Esophagus squamous epithelium (tissue), 4 donors: ENCODE data around the gene CDAN1.

Experiments
- CTCF ChIP-seq, 6 experiments: fragments of 450-650 bp in 4 of 6; fragments of 200-600 bp in 2 of 6; sonication (generic) in 2 of 6; IDR thresholded peaks; one replicate each; pipeline ENCODE4 v1.5.1; 2016 to 2019; ENCODE audit warnings: antibody characterized with exemption in 6 of 6, mild to moderate bottlenecking in 4 of 6, moderate library complexity in 4 of 6
- POLR2A ChIP-seq, 4 donors: fragments of 450-650 bp; IDR thresholded peaks; one replicate each; pipeline ENCODE4 v1.6.1; 2017; ENCODE audit warnings: antibody characterized with exemption in 4 of 4, mild to moderate bottlenecking in 4 of 4, moderate library complexity in 3 of 4

GRCh38 chr15:42692536-42692935 lies 44.4 kb downstream of the CDAN1 start:
- TF ChIP-seq CTCF (IDR thresholded peaks at IDR 0.05) (no peak), POLR2A (IDR thresholded peaks at IDR 0.05) (no peak)
